ENCODE measurements around the gene ATG16L1.

ATG16L1 gene

GRCh38 chr2:233343171-233343705 lies 91.8 kb downstream of the ATG16L1 start:
- Histone ChIP-seq H3K9me3 (ENCODE audit: control insufficient read depth in 2 of 2, low read length in 2 of 2) (no peaks in the 10 kb centered on the region), H3K4me1 (ENCODE audit: control insufficient read depth, insufficient read depth, low read length) (no peaks in the 10 kb centered on the region), H3K27me3 (ENCODE audit: control insufficient read depth in 1 of 2, insufficient read depth in 2 of 2, low read length in 2 of 2) (no peaks in the 10 kb centered on the region), H3K9ac (ENCODE audit: low read length in 2 of 2) (no peak overlapping the region), H3K27ac (ENCODE audit: low read length) (no peak overlapping the region), H3K4me3 (ENCODE audit: low read length in 2 of 2) (no peak overlapping the region), H3K36me3 (ENCODE audit: control insufficient read depth in 2 of 2, insufficient read depth in 2 of 2, low read length in 2 of 2) (no peaks in the 10 kb centered on the region)

Data from stomach smooth muscle (tissue), 2 donors.